CD4-positive, CD25-positive, alpha-beta regulatory T cell (primary cell): Measurements from ENCODE around the gene FAM120AOS. TPM values are rescaled to one million over a fixed set of nuclear protein-coding genes. Genes with fewer than 3 reads are reported as not detected.

Experiments
- ATAC-seq, 2 donors: fragments of 150-1000 bp; cut with Tn5 transposase; one replicate each; pipeline ENCODE4 v1.10.0; 2021; ENCODE audit warnings: low read depth in 2 of 2, moderate number of reproducible peaks in 2 of 2, moderate library complexity in 1 of 2
- DNase-seq, 3 donors: peaks; one replicate each; pipeline versions ENCODE4 v3.0.0 to v3.0.0-alpha.2; 2012 to 2022; ENCODE audit warnings: mixed read lengths in 1 of 3
- H3K27ac ChIP-seq: one replicate; pipeline ENCODE4 v1.7.0; 2013; ENCODE audit warnings: mild to moderate bottlenecking, low read length; ENCODE audit not compliant: insufficient read depth, poor library complexity, severe bottlenecking
- H3K27me3 ChIP-seq: one replicate; pipeline ENCODE4 v1.7.0; 2013; ENCODE audit warnings: low read length; ENCODE audit not compliant: control insufficient read depth, insufficient read depth
- H3K36me3 ChIP-seq: one replicate; pipeline ENCODE4 v1.7.0; 2013; ENCODE audit warnings: mild to moderate bottlenecking, low read length, moderate library complexity; ENCODE audit not compliant: control insufficient read depth, insufficient read depth
- H3K4me1 ChIP-seq: 2 replicates; pipeline ENCODE4 v1.7.0; 2013; ENCODE audit warnings: mild to moderate bottlenecking, low read length; ENCODE audit not compliant: insufficient read depth, control insufficient read depth, poor library complexity, severe bottlenecking
- H3K4me3 ChIP-seq: one replicate; pipeline ENCODE4 v1.7.0; 2013; ENCODE audit warnings: low read depth, mild to moderate bottlenecking, low read length, moderate library complexity
- H3K9me3 ChIP-seq, 2 experiments: 1 replicate in 1 of 2; 2 replicates in 1 of 2; pipeline ENCODE4 v1.7.0; 2013; ENCODE audit warnings: low read length in 2 of 2, mild to moderate bottlenecking in 1 of 2, moderate library complexity in 1 of 2; ENCODE audit not compliant: control insufficient read depth in 2 of 2
- H3K27ac Mint-ChIP-seq, 3 donors: one replicate each; pipeline ENCODE4 v1.8.0; 2020 to 2022; ENCODE audit warnings: mild to moderate bottlenecking in 3 of 3, mixed read lengths in 3 of 3, moderate library complexity in 2 of 3
- H3K27me3 Mint-ChIP-seq: one replicate; pipeline ENCODE4 v1.8.0; 2022; ENCODE audit warnings: mild to moderate bottlenecking, mixed read lengths
- H3K36me3 Mint-ChIP-seq: one replicate; pipeline ENCODE4 v1.8.0; 2020; ENCODE audit warnings: mixed read lengths
- H3K4me1 Mint-ChIP-seq, 4 donors: one replicate each; pipeline ENCODE4 v1.8.0; 2020 to 2022; ENCODE audit warnings: mixed read lengths in 4 of 4, mild to moderate bottlenecking in 1 of 4
- H3K4me3 Mint-ChIP-seq, 4 donors: one replicate each; pipeline ENCODE4 v1.8.0; 2020 to 2022; ENCODE audit warnings: mild to moderate bottlenecking in 4 of 4, mixed read lengths in 4 of 4, moderate library complexity in 3 of 4
- H3K9me3 Mint-ChIP-seq, 7 donors: one replicate each; pipeline ENCODE4 v1.8.0; 2020 to 2022; ENCODE audit warnings: mixed read lengths in 7 of 7, mild to moderate bottlenecking in 3 of 7, moderate library complexity in 2 of 7
- polyA plus RNA-seq, 4 donors: library from polyadenylated mRNA; unstranded; fragments of 300-500 nt; fragmentation: Illumina TruSeq; gene quantifications; one replicate each; pipeline ENCODE4 v1.2.3, GENCODE V29; 2021
- total RNA-seq: library from RNA; stranded (reverse); gene quantifications from one replicate; pipeline ENCODE4 v1.2.3, GENCODE V29; 2022

The FAM120AOS gene
- total RNA-seq (45.7 TPM), polyA plus RNA-seq (10 to 100 TPM; 50.2 to 64.3 (median 56.5) TPM)

- H3K4me1 Mint-ChIP-seq = peaks cover 25 to 68% (median 48%) of the 10 kb centered on the region in 4 donors
- DNase-seq (peak; percentile 80 to 94 (median 84)), ATAC-seq (peak; percentile 73 to 75)
- H3K4me3 Mint-ChIP-seq = peak within 1 kb of the TSS; percentile 94 to 98 (median 98)
- Histone ChIP-seq H3K27ac (peak within 1 kb of the TSS; percentile 88), H3K9me3 (no peaks in the 10 kb centered on the region), H3K4me3 (peak within 1 kb of the TSS; percentile 94), H3K4me1 (peaks cover 60% of the 10 kb centered on the region), H3K36me3 (peaks cover 6% of the 10 kb centered on the region), H3K27me3 (no peaks in the 10 kb centered on the region)
- H3K36me3 Mint-ChIP-seq = peaks cover 10% of the 10 kb centered on the region
- H3K9me3 Mint-ChIP-seq = no peaks in the 10 kb centered on the region
- no peaks in the 10 kb centered on the region for H3K27me3 Mint-ChIP-seq
- H3K27ac Mint-ChIP-seq = peak within 1 kb of the TSS; percentile 92 to 95 (median 95)
These were observed at the start of gene FAM120AOS for GRCh38 chr9:93453047-93453914. TSS of gene FAM120AOS (minus strand) at chr9:93453581. CDS start at chr9:93452709, 872 bp downstream.

- peak overlapping the region; percentile 89 for H3K4me3 ChIP-seq
- H3K9me3 Mint-ChIP-seq = no peaks in the 10 kb centered on the region
- H3K27me3 Mint-ChIP-seq = no peaks in the 10 kb centered on the region
- peak overlapping the region; percentile 80 to 90 (median 85) for H3K4me3 Mint-ChIP-seq
- no peaks in the 10 kb centered on the region for H3K9me3 ChIP-seq
- H3K27ac Mint-ChIP-seq = peak overlapping the region; percentile 94 to 97 (median 97)
- H3K27ac ChIP-seq = peak overlapping the region; percentile 65
- H3K4me1 ChIP-seq = peaks cover 14% of the 10 kb centered on the region
- no peaks in the 10 kb centered on the region for H3K27me3 ChIP-seq
- H3K4me1 Mint-ChIP-seq = peaks cover 38 to 65% (median 45%) of the 10 kb centered on the region in 4 donors
- ATAC-seq (no peak), DNase-seq (peak in 2 of 3 donors; percentile 33 to 55)
- peaks cover 67% of the 10 kb centered on the region for H3K36me3 Mint-ChIP-seq
- peaks cover 41% of the 10 kb centered on the region for H3K36me3 ChIP-seq
These were observed 48.0 kb upstream of the FAM120AOS start for GRCh38 chr9:93501406-93501805.

- peak overlapping the region; percentile 94 to 97 (median 97) for H3K27ac Mint-ChIP-seq
- H3K36me3 ChIP-seq = peaks cover 44% of the 10 kb centered on the region
- peak overlapping the region; percentile 65 for H3K27ac ChIP-seq
- H3K9me3 ChIP-seq = no peaks in the 10 kb centered on the region
- H3K27me3 ChIP-seq = no peaks in the 10 kb centered on the region
- no peak for ATAC-seq
- peaks cover 38 to 63% (median 41%) of the 10 kb centered on the region in 4 donors for H3K4me1 Mint-ChIP-seq
- H3K9me3 Mint-ChIP-seq = no peaks in the 10 kb centered on the region
- H3K4me3 Mint-ChIP-seq = peak overlapping the region; percentile 80 to 90 (median 85)
- H3K4me3 ChIP-seq = peak overlapping the region; percentile 89
- DNase-seq = no peak
- peaks cover 14% of the 10 kb centered on the region for H3K4me1 ChIP-seq
- peaks cover 67% of the 10 kb centered on the region for H3K36me3 Mint-ChIP-seq
- no peaks in the 10 kb centered on the region for H3K27me3 Mint-ChIP-seq
These were observed 47.4 kb upstream of the FAM120AOS start for GRCh38 chr9:93500571-93501298.

- H3K4me3 Mint-ChIP-seq = peak overlapping the region in 1 of 4 donors; percentile 38
- Histone ChIP-seq H3K9me3 (no peaks in the 10 kb centered on the region), H3K27me3 (no peaks in the 10 kb centered on the region), H3K4me1 (peaks cover 14% of the 10 kb centered on the region), H3K27ac (no peak overlapping the region), H3K4me3 (no peak overlapping the region), H3K36me3 (peaks cover 62% of the 10 kb centered on the region)
- H3K4me1 Mint-ChIP-seq = peaks cover 20 to 44% (median 28%) of the 10 kb centered on the region in 4 donors
- ATAC-seq (no peak), DNase-seq (no peak)
- H3K36me3 Mint-ChIP-seq = peaks cover 50% of the 10 kb centered on the region
- no peaks in the 10 kb centered on the region for H3K27me3 Mint-ChIP-seq
- H3K9me3 Mint-ChIP-seq = no peaks in the 10 kb centered on the region
- H3K27ac Mint-ChIP-seq = peak overlapping the region in 2 of 3 donors; percentile 27 to 50
These were observed 42.9 kb upstream of the FAM120AOS start for GRCh38 chr9:93496285-93496684.

- no peak for ATAC-seq
- H3K4me3 Mint-ChIP-seq = no peak overlapping the region
- H3K4me1 ChIP-seq = no peaks in the 10 kb centered on the region
- H3K27ac Mint-ChIP-seq = no peak overlapping the region
- H3K27me3 ChIP-seq = no peaks in the 10 kb centered on the region
- no peaks in the 10 kb centered on the region for H3K27me3 Mint-ChIP-seq
- H3K27ac ChIP-seq = no peak overlapping the region
- no peak for DNase-seq
- H3K36me3 ChIP-seq = peaks cover 55% of the 10 kb centered on the region
- peaks cover 35% of the 10 kb centered on the region for H3K36me3 Mint-ChIP-seq
- no peaks in the 10 kb centered on the region for H3K9me3 Mint-ChIP-seq
- no peaks in the 10 kb centered on the region for H3K9me3 ChIP-seq
- no peak overlapping the region for H3K4me3 ChIP-seq
- H3K4me1 Mint-ChIP-seq = peaks cover 14 to 43% (median 25%) of the 10 kb centered on the region in 4 donors
These were observed 40.6 kb upstream of the FAM120AOS start for GRCh38 chr9:93493949-93494348.

- H3K36me3 ChIP-seq = peaks cover 48% of the 10 kb centered on the region
- Mint-ChIP-seq H3K27me3 (no peaks in the 10 kb centered on the region), H3K4me3 (no peak overlapping the region), H3K4me1 (peaks cover 17 to 54% (median 33%) of the 10 kb centered on the region in 4 donors), H3K36me3 (peaks cover 36% of the 10 kb centered on the region), H3K27ac (peak overlapping the region in 1 of 3 donors; percentile 81), H3K9me3 (no peaks in the 10 kb centered on the region)
- no peak overlapping the region for H3K4me3 ChIP-seq
- DNase-seq (no peak), ATAC-seq (no peak)
- no peaks in the 10 kb centered on the region for H3K4me1 ChIP-seq
- H3K27ac ChIP-seq = no peak overlapping the region
- no peaks in the 10 kb centered on the region for H3K9me3 ChIP-seq
- H3K27me3 ChIP-seq = no peaks in the 10 kb centered on the region
These were observed 38.9 kb upstream of the FAM120AOS start for GRCh38 chr9:93492327-93492726.

- Histone ChIP-seq H3K4me3 (no peak overlapping the region), H3K36me3 (peaks cover 42% of the 10 kb centered on the region), H3K27me3 (no peaks in the 10 kb centered on the region), H3K9me3 (no peaks in the 10 kb centered on the region), H3K27ac (no peak overlapping the region), H3K4me1 (no peaks in the 10 kb centered on the region)
- no peak for DNase-seq
- Mint-ChIP-seq H3K36me3 (peaks cover 35% of the 10 kb centered on the region), H3K27ac (peak overlapping the region in 1 of 3 donors; percentile 26), H3K4me1 (peaks cover 17 to 57% (median 35%) of the 10 kb centered on the region in 4 donors), H3K9me3 (no peaks in the 10 kb centered on the region), H3K4me3 (no peak overlapping the region), H3K27me3 (no peaks in the 10 kb centered on the region)
- no peak for ATAC-seq
These were observed 38.3 kb upstream of the FAM120AOS start for GRCh38 chr9:93491593-93492232.
